AG04450 (cell line): ENCODE measurements around the gene MMP19. TPM values are rescaled to one million over a fixed set of nuclear protein-coding genes. Genes with fewer than 3 reads are reported as not detected.

Experiments
- polyA plus RNA-seq: library from polyadenylated mRNA; depleted of rRNA; stranded (reverse); fragments of >200 nt; gene quantifications from 2 replicates; pipeline ENCODE4 v1.2.3, GENCODE V29; 2011; rRNA removed

MMP19 gene
- polyA plus RNA-seq, 1 experiment: 43.8 TPM

Other genes with a start within 250 kb of the MMP19 start
- gene OR10P1, start 206.0 kb downstream of the MMP19 start, polyA plus RNA-seq: not detected in 2 replicates
- 9.1 and 12.2 TPM in 2 replicates for gene ITGA7, start 135.0 kb downstream of the MMP19 start, polyA plus RNA-seq
- gene BLOC1S1, start 126.9 kb downstream of the MMP19 start, polyA plus RNA-seq: 132 and 155 TPM in 2 replicates
- gene RDH5, start 122.5 kb downstream of the MMP19 start, polyA plus RNA-seq: 4.9 and 5.2 TPM in 2 replicates
- 1,757 and 1,955 TPM in 2 replicates for gene CD63, start 113.9 kb downstream of the MMP19 start, polyA plus RNA-seq
- 4.2 and 6.7 TPM in 2 replicates for gene GDF11, start 99.8 kb downstream of the MMP19 start, polyA plus RNA-seq
- 129 and 178 TPM in 2 replicates for gene SARNP, start 25.2 kb downstream of the MMP19 start, polyA plus RNA-seq
- gene ORMDL2, start 24.9 kb downstream of the MMP19 start, polyA plus RNA-seq: 40.9 and 49.3 TPM in 2 replicates
- gene DNAJC14, start 13.3 kb downstream of the MMP19 start, polyA plus RNA-seq: 10.9 and 15.0 TPM in 2 replicates
- gene PYM1, start 85.0 kb upstream of the MMP19 start, polyA plus RNA-seq: 34.9 and 35.3 TPM in 2 replicates
- 53.6 and 59.7 TPM in 2 replicates for gene DGKA, start 88.2 kb upstream of the MMP19 start, polyA plus RNA-seq
- 1.6 and 2.2 TPM in 2 replicates for gene PMEL, start 123.1 kb upstream of the MMP19 start, polyA plus RNA-seq
- 30.6 and 38.8 TPM in 2 replicates for gene CDK2, start 123.9 kb upstream of the MMP19 start, polyA plus RNA-seq
- 136 and 157 TPM in 2 replicates for gene RAB5B, start 131.1 kb upstream of the MMP19 start, polyA plus RNA-seq
- 21.0 and 22.8 TPM in 2 replicates for gene SUOX, start 154.3 kb upstream of the MMP19 start, polyA plus RNA-seq
- 3.9 and 4.7 TPM in 2 replicates for gene IKZF4, start 178.1 kb upstream of the MMP19 start, polyA plus RNA-seq
- 348 and 382 TPM in 2 replicates for gene RPS26, start 199.0 kb upstream of the MMP19 start, polyA plus RNA-seq
- gene ERBB3, start 237.2 kb upstream of the MMP19 start, polyA plus RNA-seq: 1.7 and 2.1 TPM in 2 replicates